KBM-7 (cell line): ENCODE measurements around the gene PAPPA2.

Source experiments
- DNase-seq: peaks from one replicate; pipeline ENCODE4 v3.0.0-alpha.2; 2015
- in situ Hi-C: fragments of 300-500 bp; cut with MboI; formaldehyde crosslinking; loops from 2 replicates; pipeline ENCODE4 v1.14.3; 2020; ENCODE audit warnings: low sequenced_read_pairs, low pct_unique_long_range_greater_than_20kb, mixed read lengths

The PAPPA2 gene

GRCh38 chr1:176783309-176783708, 320.3 kb downstream of the PAPPA2 start:
- DNase-seq, result no peak
- in situ Hi-C loops, result no loop called here

GRCh38 chr1:176785056-176785455, 322.1 kb downstream of the PAPPA2 start:
- in situ Hi-C loops, result no loop called here
- no peak for DNase-seq

GRCh38 chr1:176785791-176786190, 322.8 kb downstream of the PAPPA2 start:
- no peak for DNase-seq
- in situ Hi-C loops, result no loop called here

- in situ Hi-C loops, result no loop called here
- DNase-seq, result no peak
These were observed 323.3 kb downstream of the PAPPA2 start for GRCh38 chr1:176786274-176786673.

- no peak for DNase-seq
- in situ Hi-C loops, result no loop called here
These were observed 326.7 kb downstream of the PAPPA2 start for GRCh38 chr1:176789571-176790090.

GRCh38 chr1:176790786-176791185, 327.8 kb downstream of the PAPPA2 start:
- no peak for DNase-seq
- in situ Hi-C loops, result no loop called here

- in situ Hi-C loops, result no loop called here
- DNase-seq, result no peak
These were observed 328.9 kb downstream of the PAPPA2 start for GRCh38 chr1:176791906-176792305.

- no peak for DNase-seq
- in situ Hi-C loops, result no loop called here
These were observed 332.0 kb downstream of the PAPPA2 start for GRCh38 chr1:176794897-176795508.

- in situ Hi-C loops, result no loop called here
- no peak for DNase-seq
These were observed 333.0 kb downstream of the PAPPA2 start for GRCh38 chr1:176795929-176796328.

- no peak for DNase-seq
- in situ Hi-C loops, result no loop called here
These were observed 333.6 kb downstream of the PAPPA2 start for GRCh38 chr1:176796583-176796982.

- no peak for DNase-seq
- in situ Hi-C loops, result no loop called here
These were observed 336.4 kb downstream of the PAPPA2 start for GRCh38 chr1:176799327-176799726.

- in situ Hi-C loops, result no loop called here
- no peak for DNase-seq
These were observed 338.1 kb downstream of the PAPPA2 start for GRCh38 chr1:176800978-176801513.

GRCh38 chr1:176801514-176802020, 338.6 kb downstream of the PAPPA2 start:
- DNase-seq, result no peak
- in situ Hi-C loops, result no loop called here

- in situ Hi-C loops, result no loop called here
- DNase-seq, result no peak
These were observed 339.3 kb downstream of the PAPPA2 start for GRCh38 chr1:176802316-176802715.

- in situ Hi-C loops, result no loop called here
- no peak for DNase-seq
These were observed 340.1 kb downstream of the PAPPA2 start for GRCh38 chr1:176803042-176803441.

- in situ Hi-C loops, result no loop called here
- no peak for DNase-seq
These were observed 340.6 kb downstream of the PAPPA2 start for GRCh38 chr1:176803596-176803995.

- in situ Hi-C loops, result no loop called here
- DNase-seq, result no peak
These were observed 346.3 kb downstream of the PAPPA2 start for GRCh38 chr1:176809292-176809691.

- in situ Hi-C loops, result no loop called here
- DNase-seq, result no peak
These were observed 348.7 kb downstream of the PAPPA2 start for GRCh38 chr1:176811511-176812288.

GRCh38 chr1:176815621-176816020, 352.6 kb downstream of the PAPPA2 start:
- DNase-seq, result no peak
- in situ Hi-C loops, result no loop called here

- in situ Hi-C loops, result no loop called here
These were observed 353.3 kb downstream of the PAPPA2 start for GRCh38 chr1:176816232-176816631.

More at GRCh38 chr1:176816232-176816631, 353.3 kb downstream of the PAPPA2 start:
- DNase-seq, result no peak
